Activated CD4-positive, alpha-beta memory T cell treated with anti-CD3 and anti-CD28 coated beads, Interleukin-2, amount 10 ng/mL, durations not matched to agents 7 days and 5 days (primary cell): ENCODE results near the gene PAIP1. TPM values are rescaled to one million over a fixed set of nuclear protein-coding genes. Genes with fewer than 3 reads are reported as not detected.
"Not testable (repeated sequence)": the region's sequence is repeated elsewhere in the genome, so short reads cannot be mapped to it uniquely, and the experiment has no call there.

Experiments
- CTCF ChIA-PET: fragments of 350-600 bp; sonication (Branson Sonifier 250); formaldehyde crosslinking; loops from one replicate; lab custom pipeline; 2021; ENCODE audit warnings: antibody characterized with exemption, inconsistent platforms; lab: Charles Lee
- POLR2A ChIA-PET: fragments of 350-600 bp; sonication (Branson Sonifier 250); formaldehyde crosslinking; loops from one replicate; lab custom pipeline; 2021; ENCODE audit warnings: antibody characterized with exemption; lab: Charles Lee
- DNase-seq: peaks from one replicate; pipeline ENCODE4 v3.0.0-alpha.2; 2020
- H3K27ac Mint-ChIP-seq: one replicate; pipeline ENCODE4 v1.8.0; 2021; ENCODE audit warnings: mild to moderate bottlenecking, mixed read lengths
- H3K27me3 Mint-ChIP-seq: one replicate; pipeline ENCODE4 v1.8.0; 2021; ENCODE audit warnings: mixed read lengths
- H3K36me3 Mint-ChIP-seq: one replicate; pipeline ENCODE4 v1.8.0; 2021; ENCODE audit warnings: low read depth, mixed read lengths
- H3K4me1 Mint-ChIP-seq: one replicate; pipeline ENCODE4 v1.8.0; 2021; ENCODE audit warnings: mixed read lengths
- H3K4me3 Mint-ChIP-seq: one replicate; pipeline ENCODE4 v1.8.0; 2021; ENCODE audit warnings: mild to moderate bottlenecking, mixed read lengths
- H3K9me3 Mint-ChIP-seq: one replicate; pipeline ENCODE4 v1.8.0; 2021; ENCODE audit warnings: mixed read lengths
- total RNA-seq, 2 experiments: library from RNA; stranded (reverse); gene quantifications; one replicate each; pipeline ENCODE4 v1.2.3, GENCODE V29; 2021

PAIP1 gene
- total RNA-seq, 2 experiments from 2014 or later = 37.0 to 38.8 TPM

DNA sequence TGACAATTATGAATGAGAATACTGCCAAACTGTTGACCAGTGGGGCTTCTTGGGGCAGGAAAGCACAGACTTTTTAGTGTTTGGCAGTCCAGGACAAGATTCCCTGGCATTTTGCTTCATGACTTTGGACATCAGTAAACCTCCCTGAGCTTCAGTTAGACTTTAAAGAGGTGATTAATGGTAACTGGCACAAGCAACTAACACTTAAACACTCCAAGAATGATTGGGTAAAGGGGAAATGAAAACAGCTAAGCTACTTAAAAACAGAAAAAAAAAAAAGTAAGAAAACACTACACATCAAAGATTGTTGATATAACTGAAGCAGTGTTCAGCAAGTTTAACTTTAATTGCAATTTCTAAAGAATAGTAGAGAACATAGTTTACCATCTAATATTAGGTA lies 13.4 kb downstream of the PAIP1 start:
- H3K27me3 Mint-ChIP-seq = no peaks in the 10 kb centered on the region
- ChIA-PET POLR2A (interaction anchor here (2.1 to 2.9 kb wide), 2 partner anchors 10 to 12 kb away, joined by 7 to 11 read pairs; partner anchors contain the start of gene PAIP1), CTCF (interaction anchor here (0.7 kb wide), 1 partner anchor 755 kb away, joined by 3 read pairs; no protein-coding TSS in a partner anchor)
- H3K9me3 Mint-ChIP-seq = no peaks in the 10 kb centered on the region
- H3K36me3 Mint-ChIP-seq = peaks cover 59% of the 10 kb centered on the region
- H3K4me1 Mint-ChIP-seq = peaks cover 11% of the 10 kb centered on the region
- H3K4me3 Mint-ChIP-seq = no peak overlapping the region
- no peak overlapping the region for H3K27ac Mint-ChIP-seq
- no peak for DNase-seq

DNA sequence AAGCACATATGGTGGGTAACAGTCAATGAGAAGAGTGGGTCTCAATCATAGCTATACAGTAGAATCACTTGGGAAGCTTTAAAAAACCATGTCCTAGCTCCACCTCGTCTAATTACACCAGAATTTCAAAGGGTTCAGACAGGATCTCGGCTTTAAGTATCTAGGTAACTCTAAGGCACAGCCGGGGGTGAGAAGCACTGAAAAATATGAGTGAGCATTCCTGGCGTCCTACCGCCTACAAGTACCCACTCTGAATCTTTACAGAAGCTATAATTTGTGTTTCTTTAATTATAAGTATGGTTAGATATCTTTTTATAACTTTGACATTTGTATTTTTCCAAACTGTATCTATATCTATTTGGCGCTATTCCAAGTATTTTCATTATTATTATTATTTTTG lies 16.1 kb downstream of the PAIP1 start:
- Mint-ChIP-seq H3K27me3 (no peaks in the 10 kb centered on the region), H3K4me1 (peaks cover 10% of the 10 kb centered on the region), H3K4me3 (no peak overlapping the region), H3K36me3 (peaks cover 53% of the 10 kb centered on the region), H3K9me3 (no peaks in the 10 kb centered on the region), H3K27ac (no peak overlapping the region)
- CTCF ChIA-PET = interaction anchor here (2.6 kb wide), 1 partner anchor 57 kb away, joined by 5 read pairs; the partner anchor contains the start of gene TMEM267
- no peak for DNase-seq
- POLR2A ChIA-PET = interaction anchor here (1.3 to 1.7 kb wide), 2 partner anchors 15 to 57 kb away, joined by 3 to 9 read pairs; partner anchors contain the start of gene TMEM267

DNA sequence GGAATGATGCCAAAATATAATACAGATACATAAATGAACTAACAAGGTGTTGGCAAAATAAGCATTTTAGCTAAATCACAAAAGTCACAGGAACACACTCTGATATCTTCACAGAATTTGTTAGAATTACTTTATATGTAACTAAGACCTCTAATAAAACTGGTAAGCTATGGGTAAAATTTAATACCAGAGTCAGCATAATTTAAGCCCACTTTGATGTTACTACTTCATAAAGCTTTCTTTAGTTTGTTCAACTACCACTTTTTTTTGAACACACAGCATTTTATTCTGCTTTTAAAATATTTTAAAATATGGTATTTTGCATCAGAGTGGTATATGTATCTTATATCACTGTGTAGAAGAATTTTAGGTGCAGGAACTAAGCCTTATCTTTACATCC lies 19.9 kb downstream of the PAIP1 start:
- peaks cover 21% of the 10 kb centered on the region for H3K4me1 Mint-ChIP-seq
- H3K27me3 Mint-ChIP-seq = no peaks in the 10 kb centered on the region
- peaks cover 62% of the 10 kb centered on the region for H3K36me3 Mint-ChIP-seq
- CTCF ChIA-PET = no interaction called here
- no peak for DNase-seq
- H3K27ac Mint-ChIP-seq = no peak overlapping the region
- H3K4me3 Mint-ChIP-seq = no peak overlapping the region
- H3K9me3 Mint-ChIP-seq = no peaks in the 10 kb centered on the region
- POLR2A ChIA-PET = no interaction called here

DNA sequence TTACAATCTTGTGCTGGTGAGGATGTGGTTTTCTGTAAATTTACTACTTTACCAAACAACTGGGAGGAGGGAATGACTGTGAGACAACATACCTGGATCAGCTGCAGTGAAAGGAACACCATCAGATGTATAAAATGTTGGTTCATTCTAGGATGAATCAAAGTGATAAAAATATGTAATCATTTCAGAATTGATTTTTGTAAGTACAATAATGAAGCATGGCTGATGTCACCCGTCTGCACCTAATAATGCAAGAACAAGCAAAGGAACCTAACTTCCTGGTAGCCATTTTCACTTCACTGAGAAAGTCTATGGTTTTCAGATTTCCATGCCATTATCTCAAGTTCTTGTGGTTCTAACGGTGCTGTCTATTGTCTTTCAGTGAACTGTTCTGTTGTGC lies 23.2 kb downstream of the PAIP1 start:
- Mint-ChIP-seq H3K4me3 (no peak overlapping the region), H3K27ac (peak overlapping the region; percentile 4), H3K4me1 (peaks cover 15% of the 10 kb centered on the region), H3K9me3 (no peaks in the 10 kb centered on the region), H3K36me3 (peaks cover 67% of the 10 kb centered on the region), H3K27me3 (no peaks in the 10 kb centered on the region)
- no peak for DNase-seq
- ChIA-PET POLR2A (interaction anchor here (1.2 to 1.5 kb wide), 2 partner anchors 48 to 69 kb away, joined by 4 to 5 read pairs; partner anchors contain the start of gene NNT), CTCF (interaction anchor here (1.0 kb wide), 1 partner anchor 18 kb away, joined by 3 read pairs; the partner anchor contains the start of gene C5orf34)

DNA sequence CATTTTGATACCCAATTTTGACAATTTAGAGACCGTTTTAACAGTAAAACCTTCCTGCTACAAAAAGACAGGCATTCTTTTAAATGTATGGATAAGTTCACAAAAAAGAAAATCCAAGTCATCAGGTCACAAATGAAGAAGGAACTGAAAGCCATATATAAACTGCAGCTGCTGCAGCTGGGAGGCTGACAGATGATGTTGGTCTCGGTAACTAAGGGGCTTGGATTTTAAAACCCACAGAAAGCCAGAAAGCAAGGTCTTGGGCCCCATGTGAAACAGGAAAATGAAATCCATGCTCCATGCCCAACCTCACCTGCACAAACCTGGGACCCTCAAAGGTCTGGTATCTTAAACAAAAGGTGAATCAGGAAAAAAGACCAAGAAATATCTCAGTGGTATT lies 26.2 kb downstream of the PAIP1 start:
- no peaks in the 10 kb centered on the region for H3K9me3 Mint-ChIP-seq
- H3K4me3 Mint-ChIP-seq = no peak overlapping the region
- H3K27me3 Mint-ChIP-seq = no peaks in the 10 kb centered on the region
- no peak overlapping the region for H3K27ac Mint-ChIP-seq
- CTCF ChIA-PET = no interaction called here
- H3K4me1 Mint-ChIP-seq = peaks cover 15% of the 10 kb centered on the region
- no peak for DNase-seq
- POLR2A ChIA-PET = interaction anchor here (1.4 kb wide), 1 partner anchor 15 kb away, joined by 5 read pairs; the partner anchor contains the start of gene C5orf34
- H3K36me3 Mint-ChIP-seq = peaks cover 65% of the 10 kb centered on the region

DNA sequence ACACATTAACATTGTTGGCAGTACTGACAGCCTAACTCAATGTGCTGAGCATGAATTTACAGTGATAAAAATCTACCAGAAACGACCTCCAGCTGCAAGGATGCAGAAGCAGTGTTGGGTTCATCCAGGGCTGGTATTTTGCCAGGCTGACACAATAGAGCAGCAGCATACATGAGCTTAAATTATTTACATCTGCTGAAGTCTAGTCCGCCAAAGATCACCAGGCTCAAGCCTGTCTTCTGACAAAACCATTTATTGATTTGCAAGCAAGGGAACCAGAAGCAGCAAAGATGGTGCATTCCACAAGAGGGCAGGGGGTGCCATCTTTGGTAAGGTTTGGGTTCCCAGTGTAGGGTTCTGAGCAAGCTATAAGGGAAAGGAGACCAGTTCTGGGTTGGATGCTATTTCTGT lies 33.2 kb downstream of the PAIP1 start:
- ChIA-PET POLR2A (interaction anchor here (1.3 kb wide), 1 partner anchor 8 kb away, joined by 6 read pairs; the partner anchor contains the start of gene C5orf34), CTCF (interaction anchor here (1.5 kb wide), 1 partner anchor 40 kb away, joined by 4 read pairs; the partner anchor contains the start of gene TMEM267)
- H3K27me3 Mint-ChIP-seq = no peaks in the 10 kb centered on the region
- H3K27ac Mint-ChIP-seq = no peak overlapping the region
- H3K36me3 Mint-ChIP-seq = peaks cover 37% of the 10 kb centered on the region
- no peaks in the 10 kb centered on the region for H3K4me1 Mint-ChIP-seq
- H3K9me3 Mint-ChIP-seq = no peaks in the 10 kb centered on the region
- no peak overlapping the region for H3K4me3 Mint-ChIP-seq
- no peak for DNase-seq

DNA sequence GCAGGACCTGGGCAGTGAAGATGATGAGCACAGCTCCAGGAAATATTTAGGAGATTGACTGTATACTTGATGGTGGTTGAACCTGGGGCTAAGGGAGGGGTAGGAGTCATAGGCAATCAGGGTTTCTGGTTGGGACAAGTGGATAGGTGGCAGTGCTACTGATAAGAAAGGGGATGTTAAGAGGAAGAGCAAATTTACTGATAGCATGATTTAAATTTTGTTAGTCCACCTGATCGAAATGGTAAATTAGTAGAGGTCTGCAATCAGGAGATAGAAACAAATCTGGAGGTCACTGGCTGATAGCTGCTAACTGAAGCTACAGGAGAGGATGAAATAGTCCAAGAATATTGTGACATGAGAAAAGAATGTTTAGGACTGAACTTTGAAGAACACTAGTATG lies 36.3 kb downstream of the PAIP1 start:
- POLR2A ChIA-PET = no interaction called here

DNA sequence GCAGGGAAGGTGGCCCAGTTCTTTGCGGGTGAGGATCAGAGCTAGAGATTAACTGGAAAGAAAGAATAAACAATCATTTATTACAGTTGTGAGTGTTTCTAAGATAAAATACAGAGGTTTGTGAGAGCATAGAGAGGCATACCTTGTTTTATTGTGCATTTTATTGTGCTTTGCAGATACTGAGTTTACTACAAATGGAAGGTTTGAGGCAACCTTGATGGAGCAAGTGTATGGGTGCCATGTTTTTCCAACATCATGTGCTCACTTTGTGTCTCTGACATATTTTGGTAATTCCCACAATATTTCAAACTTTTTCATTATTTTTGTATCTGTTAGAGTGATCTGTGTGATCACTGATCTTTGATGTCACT lies 41.2 kb downstream of the PAIP1 start:
- H3K4me1 Mint-ChIP-seq = peaks cover 37% of the 10 kb centered on the region
- no peaks in the 10 kb centered on the region for H3K27me3 Mint-ChIP-seq
- peaks cover 18% of the 10 kb centered on the region for H3K36me3 Mint-ChIP-seq
- ChIA-PET POLR2A (interaction anchor here (0.8 to 4.6 kb wide), 9 partner anchors 8 to 566 kb away, joined by 3 to 117 read pairs (median 7); partner anchors contain the start of genes HMGCS1, NNT and TMEM267), CTCF (interaction anchor here (1.0 to 2.8 kb wide), 5 partner anchors 19 to 409 kb away, joined by 3 to 20 read pairs (median 6); partner anchors contain the start of genes NNT and TMEM267)
- H3K9me3 Mint-ChIP-seq = peaks cover 4% of the 10 kb centered on the region
- peak overlapping the region; percentile 94 for H3K4me3 Mint-ChIP-seq
- peak overlapping the region; percentile 97 for H3K27ac Mint-ChIP-seq
- DNase-seq = no peak

More for the DNA sequence above, 36.3 kb downstream of the PAIP1 start:
- Mint-ChIP-seq H3K9me3 (no peaks in the 10 kb centered on the region), H3K4me3 (no peak overlapping the region), H3K27ac (no peak overlapping the region), H3K36me3 (peaks cover 21% of the 10 kb centered on the region), H3K4me1 (peaks cover 8% of the 10 kb centered on the region), H3K27me3 (no peaks in the 10 kb centered on the region)
- CTCF ChIA-PET = interaction anchor here (1.3 kb wide), 1 partner anchor 36 kb away, joined by 4 read pairs; the partner anchor contains the start of gene TMEM267
- no peak for DNase-seq

DNA sequence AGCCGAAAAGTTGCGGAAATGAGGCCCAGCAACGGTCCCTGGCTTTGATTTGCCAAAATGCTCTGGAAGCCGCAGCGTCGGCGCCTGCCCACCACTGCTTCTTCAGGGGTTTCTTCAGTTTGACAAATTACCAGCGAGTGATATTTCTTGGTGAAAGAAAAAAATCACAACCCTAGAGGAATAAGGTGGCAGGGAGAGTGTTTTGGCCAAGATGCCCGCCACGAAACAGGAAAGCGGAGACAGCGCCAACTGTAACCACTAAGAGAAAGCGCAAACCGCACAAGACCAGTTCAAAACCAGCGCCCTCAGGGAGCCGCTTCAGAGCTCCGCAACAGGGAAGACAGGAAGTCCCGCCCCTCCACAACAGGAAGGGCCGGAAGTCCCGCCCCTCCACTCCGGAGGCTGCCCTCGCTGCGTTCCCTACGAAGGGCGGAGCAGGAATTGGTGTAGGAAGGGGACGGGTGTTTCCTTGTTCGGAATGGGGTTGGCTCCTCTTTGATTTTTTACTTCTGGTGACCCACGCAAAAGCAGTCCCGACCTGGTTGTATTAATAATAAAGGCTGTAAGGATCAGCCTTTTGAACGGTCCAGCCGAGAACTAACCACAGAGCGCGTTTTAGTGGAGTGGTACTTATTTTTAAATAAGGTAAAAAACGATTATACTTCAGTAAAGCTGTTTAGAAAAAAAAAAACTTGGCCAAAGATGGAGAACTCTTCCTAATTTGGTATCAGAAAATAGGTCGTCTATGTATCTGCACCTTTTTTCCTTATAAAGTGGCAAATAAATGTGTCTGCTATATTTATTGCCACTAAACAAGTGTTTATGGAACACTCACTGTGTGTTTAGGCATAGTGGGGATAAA lies 41.8 kb downstream of the PAIP1 start, which contains the start of gene C5orf34:
Gene C5orf34, minus strand, starts transcription at position 333 of the 862 bp plus-strand sequence. CDS start 5,809 bp downstream, outside the sequence.
- H3K27me3 Mint-ChIP-seq = no peaks in the 10 kb centered on the region
- CTCF ChIA-PET = interaction anchor here (0.9 to 2.8 kb wide), 8 partner anchors 19 to 409 kb away, joined by 3 to 20 read pairs (median 4); partner anchors contain the start of genes NNT, TMEM267 and ZNF131

DNA sequence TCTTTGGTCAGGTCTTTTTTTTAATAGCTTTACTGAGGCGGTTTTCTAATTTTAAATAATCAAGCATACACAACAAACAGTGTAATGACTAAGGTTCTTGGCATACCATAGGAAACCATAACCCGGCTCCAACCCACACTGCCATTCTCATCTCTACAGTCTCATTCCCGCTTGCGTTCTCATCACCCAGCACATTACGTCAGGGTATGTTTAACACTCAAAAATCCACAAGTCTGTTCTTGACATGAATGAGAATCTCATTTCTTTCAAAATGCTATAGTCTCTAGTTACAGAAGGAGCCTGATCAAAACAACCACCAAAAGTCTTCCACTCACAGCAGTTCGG lies 42.4 kb downstream of the PAIP1 start:
- H3K36me3 Mint-ChIP-seq = peaks cover 18% of the 10 kb centered on the region
- H3K9me3 Mint-ChIP-seq = peaks cover 4% of the 10 kb centered on the region
- no peak for DNase-seq
- no peaks in the 10 kb centered on the region for H3K27me3 Mint-ChIP-seq
- H3K4me1 Mint-ChIP-seq = peaks cover 37% of the 10 kb centered on the region
- peak overlapping the region; percentile 97 for H3K27ac Mint-ChIP-seq
- H3K4me3 Mint-ChIP-seq = peak overlapping the region; percentile 94
- ChIA-PET CTCF (interaction anchor here (0.9 to 2.8 kb wide), 7 partner anchors 30 to 408 kb away, joined by 3 to 20 read pairs (median 5); partner anchors contain the start of genes NNT, TMEM267 and ZNF131), POLR2A (interaction anchor here (0.8 to 4.6 kb wide), 15 partner anchors 9 to 1610 kb away, joined by 3 to 117 read pairs (median 4); partner anchors contain the start of genes HMGCS1, NNT, RIMOC1 and TMEM267)

More for the DNA sequence above, 41.8 kb downstream of the PAIP1 start, which contains the start of gene C5orf34:
- peak within 1 kb of the TSS; percentile 94 for H3K4me3 Mint-ChIP-seq
- POLR2A ChIA-PET = interaction anchor here (0.8 to 4.6 kb wide), 17 partner anchors 9 to 1611 kb away, joined by 3 to 117 read pairs (median 4); partner anchors contain the start of genes HMGCS1, NNT, RIMOC1 and TMEM267
- H3K9me3 Mint-ChIP-seq = peaks cover 4% of the 10 kb centered on the region
- DNase-seq = peak; percentile 94
- H3K36me3 Mint-ChIP-seq = peaks cover 18% of the 10 kb centered on the region
- peak within 1 kb of the TSS; percentile 97 for H3K27ac Mint-ChIP-seq
- peaks cover 37% of the 10 kb centered on the region for H3K4me1 Mint-ChIP-seq

DNA sequence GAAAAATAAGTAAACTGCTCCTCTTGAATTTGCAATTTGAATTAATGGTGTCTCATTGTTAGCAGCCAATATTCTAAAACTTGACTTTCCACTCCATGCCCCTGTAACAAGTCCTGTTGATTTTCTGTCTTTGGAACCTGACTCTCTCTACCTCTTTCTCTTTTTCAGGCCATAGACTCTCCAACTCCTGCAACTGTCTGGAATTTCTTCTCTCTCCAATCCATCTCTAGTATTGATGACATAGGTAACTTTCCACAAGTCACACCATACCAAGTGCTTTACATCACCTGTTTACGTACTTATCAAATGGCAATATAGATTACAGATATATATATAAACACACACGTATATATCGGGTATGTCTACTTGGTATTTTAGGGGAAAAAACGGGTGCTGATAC lies 42.9 kb downstream of the PAIP1 start:
- H3K36me3 Mint-ChIP-seq = peaks cover 20% of the 10 kb centered on the region
- H3K4me3 Mint-ChIP-seq = peak overlapping the region; percentile 94
- H3K27me3 Mint-ChIP-seq = no peaks in the 10 kb centered on the region
- ChIA-PET CTCF (interaction anchor here (0.5 to 2.8 kb wide), 5 partner anchors 30 to 408 kb away, joined by 3 to 20 read pairs (median 5); partner anchors contain the start of genes NNT and TMEM267), POLR2A (interaction anchor here (0.8 to 4.6 kb wide), 7 partner anchors 12 to 471 kb away, joined by 3 to 117 read pairs (median 5); partner anchors contain the start of gene TMEM267)
- H3K9me3 Mint-ChIP-seq = peaks cover 4% of the 10 kb centered on the region
- DNase-seq = no peak
- peaks cover 37% of the 10 kb centered on the region for H3K4me1 Mint-ChIP-seq
- peak overlapping the region; percentile 97 for H3K27ac Mint-ChIP-seq

DNA sequence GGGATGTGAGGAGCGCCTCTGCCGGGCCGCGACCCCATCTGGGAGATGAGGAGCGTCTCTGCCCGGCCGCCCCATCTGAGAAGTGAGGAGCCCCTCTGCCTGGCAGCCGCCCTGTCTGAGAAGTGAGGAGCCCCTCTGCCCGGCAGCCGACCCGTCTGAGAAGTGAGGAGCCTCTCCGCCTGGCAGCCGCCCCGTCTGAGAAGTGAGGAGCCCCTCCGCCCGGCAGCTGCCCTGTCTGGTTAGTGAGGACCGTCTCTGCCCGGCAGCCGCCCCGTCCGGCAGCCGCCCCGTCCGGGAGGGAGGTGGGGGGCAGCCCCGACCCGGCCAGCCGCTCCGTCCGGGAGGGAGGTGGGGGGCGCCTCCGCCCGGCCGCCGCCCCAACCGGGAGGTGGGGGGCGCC lies 45.8 kb downstream of the PAIP1 start:
- H3K27me3 Mint-ChIP-seq, CTCF ChIA-PET, DNase-seq, POLR2A ChIA-PET, H3K4me3 Mint-ChIP-seq, H3K9me3 Mint-ChIP-seq, H3K27ac Mint-ChIP-seq: not testable (repeated sequence)
- H3K36me3 Mint-ChIP-seq = peaks cover 24% of the 10 kb centered on the region
- H3K4me1 Mint-ChIP-seq = peaks cover 32% of the 10 kb centered on the region
